GM12891 (cell line): ENCODE data around the gene PGBD5.

Experiments
- POLR2A ChIP-seq: IDR thresholded peaks from 2 replicates; pipeline ENCODE4 v1.6.1; 2011; ENCODE audit warnings: low read depth, low read length, control low read depth
- POLR2AphosphoS5 ChIP-seq: IDR thresholded peaks from 2 replicates; pipeline ENCODE4 v1.6.1; 2011; ENCODE audit warnings: low read depth, low read length, control low read depth

GRCh38 chr1:230319014-230319747, 107.0 kb downstream of the PGBD5 start:
- no peak for TF ChIP-seq POLR2A
- TF ChIP-seq POLR2AphosphoS5: no peak
